H1 (cell line): ENCODE data around the gene RCBTB2. TPM values are rescaled to one million over a fixed set of nuclear protein-coding genes. Genes with fewer than 3 reads are reported as not detected.

Experiments used
- CREB1 ChIP-seq: IDR thresholded peaks from 2 replicates; pipeline ENCODE4 v1.6.1; 2012; ENCODE audit warnings: inconsistent platforms
- EP300 ChIP-seq, 2 experiments: IDR thresholded peaks; 1 replicate in 1 of 2; 2 replicates in 1 of 2; pipeline ENCODE4 v1.6.1; 2011 to 2012; ENCODE audit warnings: low read depth in 2 of 2, low read length in 2 of 2, mild to moderate bottlenecking in 2 of 2, borderline replicate concordance in 1 of 2, inconsistent platforms in 1 of 2, moderate library complexity in 1 of 2
- KDM4A ChIP-seq: IDR thresholded peaks from one replicate; pipeline ENCODE4 v1.7.1; 2012; ENCODE audit warnings: low read depth, mild to moderate bottlenecking, moderate library complexity, low read length, inconsistent platforms; ENCODE audit not compliant: severe bottlenecking
- NANOG ChIP-seq: IDR thresholded peaks from 2 replicates; pipeline ENCODE4 v1.6.1; 2011; ENCODE audit warnings: low read length, low read depth, mild to moderate bottlenecking, inconsistent platforms; ENCODE audit not compliant: insufficient read depth, poor library complexity, severe bottlenecking
- NRF1 ChIP-seq: IDR thresholded peaks from 2 replicates; pipeline ENCODE4 v1.6.1; 2011; ENCODE audit warnings: mild to moderate bottlenecking, low read depth, low read length, improper control_type of control experiment
- RAD21 ChIP-seq, 2 experiments: IDR thresholded peaks in 1 of 2; conservative IDR thresholded peaks in 1 of 2; 2 replicates each; pipeline ENCODE4 v1.6.1; 2011; ENCODE audit warnings: low read depth in 2 of 2, low read length in 2 of 2, improper control_type of control experiment in 1 of 2, inconsistent platforms in 1 of 2, mild to moderate bottlenecking in 1 of 2, moderate library complexity in 1 of 2
- TBP ChIP-seq: IDR thresholded peaks from 2 replicates; pipeline ENCODE4 v1.6.1; 2011; ENCODE audit warnings: low read depth, low read length, improper control_type of control experiment
- TCF12 ChIP-seq: IDR thresholded peaks from 2 replicates; pipeline ENCODE4 v1.6.1; 2011; ENCODE audit warnings: low read depth, mild to moderate bottlenecking, low read length
- polyA plus RNA-seq, 7 experiments: library from polyadenylated mRNA; depleted of rRNA in 3 of 7; stranded (reverse) in 5 of 7; unstranded in 2 of 7; fragments of >200 nt in 5 of 7; fragments of 200-250 nt in 2 of 7; gene quantifications; 1 replicate in 5 of 7; 2 replicates in 1 of 7; 4 replicates in 1 of 7; pipeline versions ENCODE4 v1.2.1 to v1.2.3, GENCODE V29; 2011 to 2013; ENCODE audit warnings: missing spikeins in 2 of 7, mixed read lengths in 2 of 7
- total RNA-seq: library from RNA; stranded (reverse); fragmentation: NEBNext Ultra II Directional; extraction: Animal tissue kit (Norgen Biotek cat#: 25700); gene quantifications from 2 replicates; pipeline ENCODE4 v1.2.1, GENCODE V29; 2021
- TF ChIP-seq, protein P1 (sequence below): fragments of 300-600 bp; sonication (generic); IDR thresholded peaks from 2 replicates; pipeline ENCODE4 v1.7.1; 2012; ENCODE audit warnings: low read length, moderate library complexity, mild to moderate bottlenecking, inconsistent platforms; ENCODE audit not compliant: insufficient replicate concordance
- TF ChIP-seq, protein P2 (sequence below): IDR thresholded peaks from 2 replicates; pipeline ENCODE4 v1.6.1; 2012; ENCODE audit warnings: inconsistent platforms

Gene RCBTB2
- total and polyA plus RNA-seq, 2 of the 8 experiments (the other 6 are each of a cell fraction or from before 2014, with no cell fraction given): 5.2 to 8.4 TPM

GRCh38 chr13:48515732-48516131 lies 17.1 kb downstream of the RCBTB2 start (continued):
- TF ChIP-seq, protein P1, sequence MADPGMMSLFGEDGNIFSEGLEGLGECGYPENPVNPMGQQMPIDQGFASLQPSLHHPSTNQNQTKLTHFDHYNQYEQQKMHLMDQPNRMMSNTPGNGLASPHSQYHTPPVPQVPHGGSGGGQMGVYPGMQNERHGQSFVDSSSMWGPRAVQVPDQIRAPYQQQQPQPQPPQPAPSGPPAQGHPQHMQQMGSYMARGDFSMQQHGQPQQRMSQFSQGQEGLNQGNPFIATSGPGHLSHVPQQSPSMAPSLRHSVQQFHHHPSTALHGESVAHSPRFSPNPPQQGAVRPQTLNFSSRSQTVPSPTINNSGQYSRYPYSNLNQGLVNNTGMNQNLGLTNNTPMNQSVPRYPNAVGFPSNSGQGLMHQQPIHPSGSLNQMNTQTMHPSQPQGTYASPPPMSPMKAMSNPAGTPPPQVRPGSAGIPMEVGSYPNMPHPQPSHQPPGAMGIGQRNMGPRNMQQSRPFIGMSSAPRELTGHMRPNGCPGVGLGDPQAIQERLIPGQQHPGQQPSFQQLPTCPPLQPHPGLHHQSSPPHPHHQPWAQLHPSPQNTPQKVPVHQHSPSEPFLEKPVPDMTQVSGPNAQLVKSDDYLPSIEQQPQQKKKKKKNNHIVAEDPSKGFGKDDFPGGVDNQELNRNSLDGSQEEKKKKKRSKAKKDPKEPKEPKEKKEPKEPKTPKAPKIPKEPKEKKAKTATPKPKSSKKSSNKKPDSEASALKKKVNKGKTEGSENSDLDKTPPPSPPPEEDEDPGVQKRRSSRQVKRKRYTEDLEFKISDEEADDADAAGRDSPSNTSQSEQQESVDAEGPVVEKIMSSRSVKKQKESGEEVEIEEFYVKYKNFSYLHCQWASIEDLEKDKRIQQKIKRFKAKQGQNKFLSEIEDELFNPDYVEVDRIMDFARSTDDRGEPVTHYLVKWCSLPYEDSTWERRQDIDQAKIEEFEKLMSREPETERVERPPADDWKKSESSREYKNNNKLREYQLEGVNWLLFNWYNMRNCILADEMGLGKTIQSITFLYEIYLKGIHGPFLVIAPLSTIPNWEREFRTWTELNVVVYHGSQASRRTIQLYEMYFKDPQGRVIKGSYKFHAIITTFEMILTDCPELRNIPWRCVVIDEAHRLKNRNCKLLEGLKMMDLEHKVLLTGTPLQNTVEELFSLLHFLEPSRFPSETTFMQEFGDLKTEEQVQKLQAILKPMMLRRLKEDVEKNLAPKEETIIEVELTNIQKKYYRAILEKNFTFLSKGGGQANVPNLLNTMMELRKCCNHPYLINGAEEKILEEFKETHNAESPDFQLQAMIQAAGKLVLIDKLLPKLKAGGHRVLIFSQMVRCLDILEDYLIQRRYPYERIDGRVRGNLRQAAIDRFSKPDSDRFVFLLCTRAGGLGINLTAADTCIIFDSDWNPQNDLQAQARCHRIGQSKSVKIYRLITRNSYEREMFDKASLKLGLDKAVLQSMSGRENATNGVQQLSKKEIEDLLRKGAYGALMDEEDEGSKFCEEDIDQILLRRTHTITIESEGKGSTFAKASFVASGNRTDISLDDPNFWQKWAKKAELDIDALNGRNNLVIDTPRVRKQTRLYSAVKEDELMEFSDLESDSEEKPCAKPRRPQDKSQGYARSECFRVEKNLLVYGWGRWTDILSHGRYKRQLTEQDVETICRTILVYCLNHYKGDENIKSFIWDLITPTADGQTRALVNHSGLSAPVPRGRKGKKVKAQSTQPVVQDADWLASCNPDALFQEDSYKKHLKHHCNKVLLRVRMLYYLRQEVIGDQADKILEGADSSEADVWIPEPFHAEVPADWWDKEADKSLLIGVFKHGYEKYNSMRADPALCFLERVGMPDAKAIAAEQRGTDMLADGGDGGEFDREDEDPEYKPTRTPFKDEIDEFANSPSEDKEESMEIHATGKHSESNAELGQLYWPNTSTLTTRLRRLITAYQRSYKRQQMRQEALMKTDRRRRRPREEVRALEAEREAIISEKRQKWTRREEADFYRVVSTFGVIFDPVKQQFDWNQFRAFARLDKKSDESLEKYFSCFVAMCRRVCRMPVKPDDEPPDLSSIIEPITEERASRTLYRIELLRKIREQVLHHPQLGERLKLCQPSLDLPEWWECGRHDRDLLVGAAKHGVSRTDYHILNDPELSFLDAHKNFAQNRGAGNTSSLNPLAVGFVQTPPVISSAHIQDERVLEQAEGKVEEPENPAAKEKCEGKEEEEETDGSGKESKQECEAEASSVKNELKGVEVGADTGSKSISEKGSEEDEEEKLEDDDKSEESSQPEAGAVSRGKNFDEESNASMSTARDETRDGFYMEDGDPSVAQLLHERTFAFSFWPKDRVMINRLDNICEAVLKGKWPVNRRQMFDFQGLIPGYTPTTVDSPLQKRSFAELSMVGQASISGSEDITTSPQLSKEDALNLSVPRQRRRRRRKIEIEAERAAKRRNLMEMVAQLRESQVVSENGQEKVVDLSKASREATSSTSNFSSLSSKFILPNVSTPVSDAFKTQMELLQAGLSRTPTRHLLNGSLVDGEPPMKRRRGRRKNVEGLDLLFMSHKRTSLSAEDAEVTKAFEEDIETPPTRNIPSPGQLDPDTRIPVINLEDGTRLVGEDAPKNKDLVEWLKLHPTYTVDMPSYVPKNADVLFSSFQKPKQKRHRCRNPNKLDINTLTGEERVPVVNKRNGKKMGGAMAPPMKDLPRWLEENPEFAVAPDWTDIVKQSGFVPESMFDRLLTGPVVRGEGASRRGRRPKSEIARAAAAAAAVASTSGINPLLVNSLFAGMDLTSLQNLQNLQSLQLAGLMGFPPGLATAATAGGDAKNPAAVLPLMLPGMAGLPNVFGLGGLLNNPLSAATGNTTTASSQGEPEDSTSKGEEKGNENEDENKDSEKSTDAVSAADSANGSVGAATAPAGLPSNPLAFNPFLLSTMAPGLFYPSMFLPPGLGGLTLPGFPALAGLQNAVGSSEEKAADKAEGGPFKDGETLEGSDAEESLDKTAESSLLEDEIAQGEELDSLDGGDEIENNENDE: no peak
- TF ChIP-seq, protein P2, sequence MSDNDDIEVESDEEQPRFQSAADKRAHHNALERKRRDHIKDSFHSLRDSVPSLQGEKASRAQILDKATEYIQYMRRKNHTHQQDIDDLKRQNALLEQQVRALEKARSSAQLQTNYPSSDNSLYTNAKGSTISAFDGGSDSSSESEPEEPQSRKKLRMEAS: no peak
- no peak for TF ChIP-seq EP300 (IDR thresholded peaks at IDR 0.05; ENCODE audit: borderline replicate concordance in 1 of 2, low read depth in 2 of 2, low read length in 2 of 2)
- TF ChIP-seq TBP: no peak
- TF ChIP-seq NRF1: no peak
- no peak for TF ChIP-seq TCF12
- no peak for TF ChIP-seq NANOG
- TF ChIP-seq CREB1: no peak
- TF ChIP-seq RAD21 (IDR thresholded peaks at IDR 0.05 in 1 of 2, conservative IDR thresholded peaks at IDR 0.05 in 1 of 2; ENCODE audit: low read depth in 2 of 2, low read length in 2 of 2): no peak
- no peak for TF ChIP-seq KDM4A
